NCI-H82 (cell line): ENCODE results near the gene NSL1.
"Not testable (repeated sequence)": the region's sequence is repeated elsewhere in the genome, so short reads cannot be mapped to it uniquely, and the experiment has no call there.

Experiments used
- DNase-seq: peaks from one replicate; lab custom pipeline; 2025; lab: John Stamatoyannopoulos, UW

The NSL1 gene

GRCh38 chr1:212782422-212783154 lies 9.0 kb downstream of the NSL1 start:
- DNase-seq: peak; percentile 53

DNA sequence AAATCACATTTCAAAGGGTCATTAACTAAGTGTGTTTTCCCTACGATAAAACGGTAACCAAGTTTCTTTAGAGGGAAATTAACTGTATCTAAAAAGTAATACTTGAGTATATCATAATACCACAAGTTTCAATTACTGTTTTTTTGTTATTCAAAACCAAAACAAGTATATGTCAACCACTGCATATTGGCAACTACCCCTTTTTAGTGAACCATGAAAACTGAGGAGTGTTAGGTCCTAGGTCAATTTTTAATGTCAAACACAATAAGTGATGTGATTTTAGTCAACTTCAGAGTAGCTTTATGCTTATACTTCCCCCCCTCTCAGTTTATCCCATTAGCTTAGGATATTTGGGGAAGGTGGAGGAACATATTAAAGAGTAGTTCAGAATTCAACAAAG lies 10.4 kb downstream of the NSL1 start:
- DNase-seq: no peak

DNA sequence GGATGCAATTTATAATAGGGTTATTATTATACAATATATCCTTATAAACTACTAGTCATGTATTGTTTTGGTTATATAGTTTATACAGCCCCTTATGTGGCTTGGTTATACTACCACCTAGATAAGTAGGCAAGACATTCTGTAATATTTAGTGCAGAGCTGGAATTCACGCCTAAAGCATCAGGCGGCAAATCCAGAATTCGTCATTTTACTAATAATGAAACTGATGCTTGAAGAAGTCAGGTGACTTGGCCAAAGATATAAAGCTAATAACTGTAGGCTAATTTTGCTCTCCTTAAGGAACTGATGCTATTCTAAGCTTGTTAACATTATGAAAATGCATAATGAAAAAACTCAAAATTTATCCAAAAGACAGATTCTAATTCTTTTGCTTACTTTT lies 10.8 kb downstream of the NSL1 start:
- DNase-seq: no peak

DNA sequence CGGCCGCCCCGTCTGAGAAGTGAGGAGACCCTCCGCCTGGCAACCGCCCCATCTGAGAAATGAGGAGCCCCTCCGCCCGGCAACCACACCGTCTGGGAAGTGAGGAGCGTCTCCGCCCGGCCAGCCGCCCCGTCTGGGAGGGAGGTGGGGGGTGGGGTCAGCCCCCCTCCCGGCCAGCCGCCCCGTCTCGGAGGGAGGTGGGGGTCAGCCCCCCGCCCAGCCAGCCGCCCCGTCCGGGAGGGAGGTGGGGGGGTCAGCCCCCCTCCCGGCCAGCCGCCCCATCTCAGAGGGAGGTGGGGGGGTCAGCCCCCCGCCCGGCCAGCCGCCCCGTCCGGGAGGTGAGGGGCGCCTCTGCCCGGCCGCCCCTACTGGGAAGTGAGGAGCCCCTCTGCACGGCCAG lies 12.5 kb downstream of the NSL1 start:
- DNase-seq: not testable (repeated sequence)

GRCh38 chr1:212777151-212777550 lies 14.4 kb downstream of the NSL1 start:
- no peak for DNase-seq

DNA sequence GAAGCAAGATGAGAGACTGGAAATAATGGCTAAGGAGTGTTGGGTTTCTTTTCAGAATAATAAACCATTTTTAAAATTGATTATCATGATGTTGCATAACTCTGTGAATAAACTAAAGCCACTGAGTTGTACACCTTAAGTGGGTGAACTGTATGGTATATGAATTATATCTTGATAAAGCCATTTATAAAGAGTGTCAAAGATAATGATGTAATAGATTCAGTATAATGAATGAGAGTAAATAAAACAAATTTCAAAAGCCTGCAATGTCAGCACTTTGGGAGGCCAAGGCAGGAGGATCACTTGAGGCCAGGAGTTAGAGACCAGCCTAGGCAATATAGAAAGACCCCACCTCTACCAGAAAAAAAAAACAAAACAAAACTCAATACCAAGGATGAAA lies 16.3 kb downstream of the NSL1 start:
- DNase-seq: no peak

DNA sequence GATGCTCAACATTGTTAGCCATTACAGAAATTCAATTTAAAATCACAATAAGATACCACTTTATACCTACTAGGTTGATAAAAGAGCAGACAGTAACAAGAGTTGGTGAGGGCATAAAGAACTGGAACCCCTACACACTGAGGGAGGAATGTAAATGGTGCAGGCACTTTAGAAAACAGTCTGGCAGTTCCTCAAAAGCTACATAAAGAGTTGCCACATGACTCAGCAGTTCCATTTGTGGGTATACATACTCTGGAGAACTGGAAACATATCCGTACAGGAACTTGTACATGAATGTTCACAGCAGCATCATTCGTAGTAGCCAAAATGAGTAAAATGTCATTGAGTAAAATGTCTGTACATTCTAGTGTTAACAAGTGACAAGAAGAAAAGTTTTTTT lies 17.0 kb downstream of the NSL1 start:
- DNase-seq: no peak

DNA sequence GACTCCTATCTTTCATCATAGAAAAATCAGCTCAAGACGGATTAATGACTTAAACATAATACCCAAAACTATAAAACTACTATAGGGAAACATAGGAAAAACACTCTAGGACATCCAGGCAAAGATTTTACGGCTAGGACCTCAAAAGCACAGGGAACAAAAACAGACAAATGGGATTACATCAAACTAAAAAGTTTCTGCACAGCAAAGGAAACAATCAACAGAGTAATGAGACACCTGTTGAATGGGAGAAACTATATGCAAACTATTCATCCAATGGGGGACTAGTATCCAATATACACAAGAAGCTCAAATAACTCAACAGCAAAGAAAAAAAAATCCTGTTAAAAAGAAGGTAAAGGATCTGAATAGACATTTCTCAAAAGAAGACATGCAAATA lies 18.6 kb downstream of the NSL1 start:
- DNase-seq: no peak

- DNase-seq: no peak
These were observed 20.2 kb downstream of the NSL1 start for GRCh38 chr1:212771341-212771740.

DNA sequence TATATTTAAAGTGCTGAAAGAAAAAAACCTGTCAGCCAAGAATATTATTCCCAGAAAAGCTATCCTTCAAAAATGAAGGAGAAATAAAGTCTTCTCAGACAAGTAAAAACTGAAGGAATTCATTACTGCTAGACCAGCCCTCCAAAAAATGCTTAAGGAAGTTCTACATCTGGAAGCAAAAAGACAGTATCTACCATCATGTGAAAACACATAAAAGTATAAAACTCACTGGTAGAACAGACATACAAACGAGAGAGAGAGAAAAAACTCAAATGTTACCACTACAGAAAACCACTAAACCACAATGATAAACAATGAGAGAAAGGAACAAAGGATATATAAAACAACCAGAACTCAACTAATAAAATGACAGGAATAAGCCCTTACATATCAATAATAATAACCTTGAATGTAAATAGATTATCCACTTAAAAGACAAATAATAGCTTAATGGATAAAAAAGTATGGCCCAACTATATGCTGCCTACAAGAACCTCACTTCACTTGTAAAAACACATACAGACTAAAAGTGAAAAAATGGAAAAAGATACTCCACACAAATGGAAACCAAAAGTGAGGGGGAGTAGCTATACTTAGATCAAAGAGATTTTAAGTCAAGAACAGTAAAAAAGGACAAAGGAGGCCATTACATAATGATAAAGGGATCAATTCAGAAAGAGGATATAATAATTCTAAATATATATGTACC lies 22.0 kb downstream of the NSL1 start:
- DNase-seq: no peak

DNA sequence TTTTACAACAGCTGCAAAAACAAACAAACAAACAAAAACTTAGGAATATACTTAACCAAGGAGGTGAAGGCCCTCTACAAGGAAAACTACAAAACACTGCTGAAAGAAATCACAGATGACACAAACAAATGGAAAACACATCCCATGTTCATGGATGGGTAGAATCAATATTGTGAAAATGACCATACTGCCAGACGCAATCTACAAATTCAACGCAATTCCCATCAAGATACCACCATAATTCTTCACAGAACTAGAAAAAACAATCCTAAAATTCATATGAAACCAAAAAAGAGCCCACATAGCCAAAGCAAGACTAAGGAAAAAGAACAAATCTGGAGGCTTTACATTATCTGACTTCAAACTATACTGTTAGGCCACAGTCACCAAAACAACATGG lies 24.8 kb downstream of the NSL1 start:
- DNase-seq: not testable (repeated sequence)

GRCh38 chr1:212764718-212765281 lies 26.8 kb downstream of the NSL1 start:
- not testable (repeated sequence) for DNase-seq

DNA sequence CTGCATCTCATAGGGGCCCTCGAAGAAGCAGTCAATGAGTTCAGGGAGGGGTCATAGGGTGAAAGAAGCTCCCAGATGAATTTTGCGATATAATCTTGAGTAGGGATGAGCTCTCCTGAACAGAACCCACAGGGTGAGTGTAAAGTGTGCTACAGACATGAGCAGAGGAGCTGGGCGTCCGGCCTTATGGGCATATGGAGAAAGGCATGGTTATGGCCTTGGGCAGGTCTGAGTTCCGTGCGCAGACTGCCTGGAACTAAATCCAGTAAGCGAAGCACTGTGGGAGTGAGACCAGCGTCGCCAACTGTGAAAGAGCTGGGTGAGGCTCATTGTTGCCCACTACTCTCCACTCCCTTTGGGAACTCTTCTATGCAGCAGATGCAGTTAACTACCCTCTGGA lies 28.7 kb downstream of the NSL1 start:
- DNase-seq: no peak

DNA sequence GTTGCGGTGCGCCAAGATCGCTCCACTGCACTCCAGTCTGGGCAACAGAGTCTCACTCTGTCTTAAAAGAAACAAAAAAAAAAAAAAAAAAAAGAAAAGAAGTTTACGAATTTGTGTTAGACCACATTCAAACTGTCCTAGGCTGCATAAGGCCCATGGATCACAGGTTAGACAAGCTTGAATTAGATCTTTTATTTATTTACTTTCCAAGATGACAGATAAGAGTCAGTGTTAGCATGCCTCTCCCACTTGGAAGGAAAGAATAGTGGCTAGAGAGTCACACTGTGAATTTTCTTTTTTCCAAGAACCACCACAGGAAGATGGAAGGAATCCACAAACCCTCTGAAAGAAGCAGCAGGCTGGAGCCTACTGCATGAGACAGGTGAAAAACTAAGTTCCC lies 29.3 kb downstream of the NSL1 start:
- DNase-seq: no peak

DNA sequence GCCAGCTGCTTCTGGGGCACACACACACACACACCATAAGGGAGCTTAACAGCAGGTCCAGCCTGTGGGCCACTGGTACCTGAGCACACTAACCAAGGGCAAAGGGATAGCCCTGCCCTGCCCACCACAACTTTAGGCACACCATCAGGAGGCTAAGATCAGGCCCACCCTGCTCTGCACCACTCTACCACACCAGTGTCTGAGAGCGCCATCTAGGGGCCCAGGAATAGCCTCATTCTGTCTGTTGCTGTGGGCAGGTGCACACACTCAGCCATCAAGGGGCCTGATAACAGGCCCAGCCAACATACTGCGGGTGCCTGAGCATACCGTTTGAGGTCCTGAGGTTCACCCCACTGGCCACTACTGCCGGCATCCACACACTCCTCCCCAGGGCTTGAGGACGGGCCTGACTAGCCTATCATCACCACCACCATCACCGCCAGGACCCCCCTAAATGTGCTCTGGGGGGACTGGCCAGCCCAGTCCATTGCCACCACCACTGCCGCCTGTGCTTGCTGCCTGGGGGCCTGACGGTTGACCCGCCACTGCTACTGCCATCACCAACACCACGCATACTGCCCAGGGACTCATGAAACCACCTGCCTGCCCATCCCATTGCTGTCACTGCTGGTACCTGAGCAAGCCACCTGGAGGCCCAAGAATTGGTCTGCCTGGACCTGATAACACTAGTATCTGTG lies 31.3 kb downstream of the NSL1 start:
- peak; percentile 56 for DNase-seq

- DNase-seq: no peak
These were observed 31.9 kb downstream of the NSL1 start for GRCh38 chr1:212759683-212760082.

DNA sequence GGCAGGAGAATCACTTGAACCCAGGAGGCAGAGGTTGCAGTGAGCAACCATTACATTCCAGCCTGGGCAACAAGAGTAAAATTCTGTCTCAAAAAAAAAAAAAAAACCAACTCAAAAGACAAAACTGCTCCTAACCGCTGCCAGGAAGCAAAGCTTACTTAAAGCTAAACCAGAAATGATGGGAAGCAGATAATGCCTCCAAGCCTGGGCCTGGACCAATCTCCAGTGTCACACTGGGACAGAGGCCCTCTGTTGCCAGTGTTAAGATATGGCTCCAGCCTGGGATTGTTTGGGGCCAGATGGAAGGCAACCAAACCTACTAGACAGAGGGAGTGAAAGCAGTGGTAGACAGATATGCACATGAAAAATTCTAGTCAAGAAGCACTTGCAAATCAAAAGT lies 36.9 kb downstream of the NSL1 start:
- peak; percentile 33 for DNase-seq

- no peak for DNase-seq
These were observed 37.4 kb downstream of the NSL1 start for GRCh38 chr1:212754193-212754592.

DNA sequence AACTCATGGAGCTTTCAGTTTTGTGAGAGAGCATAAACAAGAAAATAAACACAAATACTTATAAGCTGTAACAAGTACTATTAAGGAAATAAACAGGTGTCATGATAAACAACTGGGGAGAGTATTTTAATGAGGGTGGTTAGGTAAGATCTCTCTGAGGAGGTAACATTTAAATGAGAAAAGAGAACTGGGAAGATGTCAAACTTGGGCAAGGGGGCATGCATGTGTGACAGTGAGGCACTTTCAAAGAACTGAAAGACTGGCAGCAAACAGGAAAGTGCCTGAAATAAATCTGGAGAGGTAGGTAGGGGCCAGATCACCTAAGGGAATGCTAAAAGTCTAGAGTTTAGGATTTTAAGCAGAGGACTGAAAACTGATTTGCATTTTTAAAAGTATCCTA lies 37.8 kb downstream of the NSL1 start:
- no peak for DNase-seq

DNA sequence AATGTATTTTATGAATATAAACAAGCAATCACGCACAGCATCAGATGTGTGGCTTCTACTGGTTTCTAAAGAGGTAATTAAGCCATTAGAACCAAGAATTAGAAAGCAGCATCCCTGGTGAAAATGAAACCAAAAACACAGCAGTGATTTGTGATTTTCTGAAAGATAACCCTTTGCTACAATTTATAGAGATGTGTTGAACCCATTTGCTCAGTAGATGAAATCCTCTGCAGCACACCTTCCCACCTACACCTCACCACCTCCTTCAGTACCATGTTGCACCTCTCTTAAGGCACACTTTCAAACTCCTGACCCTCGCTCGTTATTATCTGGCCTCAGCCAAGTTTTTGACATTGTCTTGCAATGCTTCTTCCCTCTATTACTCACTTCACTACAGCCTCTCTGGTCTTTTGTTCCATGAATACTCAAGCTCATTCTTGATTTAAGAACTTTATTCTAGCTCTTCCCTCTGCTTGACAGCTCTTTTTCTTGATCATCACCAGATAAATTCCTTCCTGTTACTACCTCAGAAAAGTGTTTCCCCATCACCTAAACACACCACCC lies 38.6 kb downstream of the NSL1 start:
- DNase-seq: no peak

GRCh38 chr1:212752252-212752933 lies 39.2 kb downstream of the NSL1 start:
- no peak for DNase-seq
